ENCODE measurements around the gene SPDYE6. TPM values are rescaled to one million over a fixed set of nuclear protein-coding genes. Genes with fewer than 3 reads are reported as not detected.
"Not testable (repeated sequence)": the region's sequence is repeated elsewhere in the genome, so short reads cannot be mapped to it uniquely, and the experiment has no call there.

The SPDYE6 gene
- total RNA-seq, 4 donors from 2014 or later: not detected

DNA sequence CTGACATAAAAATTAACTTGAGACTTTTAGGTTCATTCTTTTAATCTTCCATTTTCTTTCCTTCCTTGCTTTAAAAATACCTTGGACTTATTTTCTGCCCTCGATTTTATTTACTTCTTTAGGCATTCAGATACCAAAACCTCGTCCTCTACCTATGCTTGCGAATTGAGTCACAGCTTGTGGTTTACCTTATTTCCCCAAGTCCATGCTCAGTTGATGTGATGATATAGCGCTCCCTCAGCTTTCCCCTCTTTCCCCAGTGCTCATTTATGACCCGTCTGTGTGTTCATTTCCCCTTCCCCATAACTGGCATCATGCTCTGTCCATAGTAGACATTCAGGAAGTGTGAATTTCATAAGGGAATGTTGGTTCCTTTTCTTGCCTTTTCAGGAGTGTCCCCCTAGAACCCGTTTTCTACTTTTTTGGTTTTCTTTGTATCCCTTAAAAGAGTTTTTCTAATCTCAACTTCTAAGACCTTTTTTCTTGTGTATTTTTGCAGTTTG is 20.8 kb upstream of the SPDYE6 start:
- Histone ChIP-seq H3K4me1 (no peaks in the 10 kb centered on the region), H3K4me3 (no peak overlapping the region), H3K27me3 (no peaks in the 10 kb centered on the region), H3K36me3 (peaks cover 0 to 70% of the 10 kb centered on the region in 2 donors), H3K9me3 (no peaks in the 10 kb centered on the region), H3K27ac (no peak overlapping the region)
- TF ChIP-seq POLR2A (IDR thresholded peaks at IDR 0.05): no peak
- no peak for TF ChIP-seq POLR2AphosphoS5 (IDR thresholded peaks at IDR 0.05)
- TF ChIP-seq, protein P1, sequence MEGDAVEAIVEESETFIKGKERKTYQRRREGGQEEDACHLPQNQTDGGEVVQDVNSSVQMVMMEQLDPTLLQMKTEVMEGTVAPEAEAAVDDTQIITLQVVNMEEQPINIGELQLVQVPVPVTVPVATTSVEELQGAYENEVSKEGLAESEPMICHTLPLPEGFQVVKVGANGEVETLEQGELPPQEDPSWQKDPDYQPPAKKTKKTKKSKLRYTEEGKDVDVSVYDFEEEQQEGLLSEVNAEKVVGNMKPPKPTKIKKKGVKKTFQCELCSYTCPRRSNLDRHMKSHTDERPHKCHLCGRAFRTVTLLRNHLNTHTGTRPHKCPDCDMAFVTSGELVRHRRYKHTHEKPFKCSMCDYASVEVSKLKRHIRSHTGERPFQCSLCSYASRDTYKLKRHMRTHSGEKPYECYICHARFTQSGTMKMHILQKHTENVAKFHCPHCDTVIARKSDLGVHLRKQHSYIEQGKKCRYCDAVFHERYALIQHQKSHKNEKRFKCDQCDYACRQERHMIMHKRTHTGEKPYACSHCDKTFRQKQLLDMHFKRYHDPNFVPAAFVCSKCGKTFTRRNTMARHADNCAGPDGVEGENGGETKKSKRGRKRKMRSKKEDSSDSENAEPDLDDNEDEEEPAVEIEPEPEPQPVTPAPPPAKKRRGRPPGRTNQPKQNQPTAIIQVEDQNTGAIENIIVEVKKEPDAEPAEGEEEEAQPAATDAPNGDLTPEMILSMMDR (IDR thresholded peaks at IDR 0.05): no peak
- TF ChIP-seq EP300 (IDR thresholded peaks at IDR 0.05): no peak
- ATAC-seq: no peak
- WGBS, 2 donors (ENCODE audit: low coverage in 1 of 2): 84 to 100% methylated on average over 1 to 6 of the region's 6 CpGs

GRCh38 chr7:102372796-102373195 is 16.6 kb upstream of the SPDYE6 start:
- 70 to 72% methylated on average over 2 of the region's 2 CpGs for WGBS, 2 donors (ENCODE audit: low coverage in 1 of 2)
- not testable (repeated sequence) for ATAC-seq, H3K9me3 ChIP-seq

DNA sequence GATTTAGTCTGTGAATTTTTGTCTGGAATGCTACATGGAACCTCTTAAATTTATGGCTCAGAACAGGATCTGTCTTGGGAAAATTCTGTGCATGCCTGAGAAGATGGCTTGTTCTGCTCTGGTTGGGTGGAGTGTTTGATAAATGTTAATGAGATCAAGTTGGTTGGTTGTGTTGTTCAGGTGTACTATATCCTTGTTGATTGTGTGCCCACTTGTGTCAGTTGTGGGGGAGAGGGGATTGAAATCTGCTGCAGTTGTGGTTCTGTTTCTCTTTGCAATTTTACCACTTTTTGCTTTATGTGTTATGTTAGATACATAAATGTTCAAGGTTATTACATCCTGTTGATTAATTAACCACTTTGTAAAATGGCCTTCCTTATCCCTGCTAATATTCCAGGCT is 13.8 kb upstream of the SPDYE6 start:
- H3K9me3 ChIP-seq, H3K27ac ChIP-seq, H3K4me1 ChIP-seq, H3K27me3 ChIP-seq, ATAC-seq, H3K4me3 ChIP-seq: not testable (repeated sequence)
- peaks cover 0 to 17% of the 10 kb centered on the region in 2 donors for H3K36me3 ChIP-seq

More at GRCh38 chr7:102372796-102373195, 16.6 kb upstream of the SPDYE6 start:
- not testable (repeated sequence) for H3K27ac ChIP-seq, H3K4me1 ChIP-seq, H3K4me3 ChIP-seq, H3K27me3 ChIP-seq
- H3K36me3 ChIP-seq: peaks cover 0 to 36% of the 10 kb centered on the region in 2 donors

- H3K36me3 ChIP-seq, H3K9me3 ChIP-seq, H3K27me3 ChIP-seq, ATAC-seq, H3K27ac ChIP-seq: not testable (repeated sequence)
- Histone ChIP-seq H3K4me3 (peak overlapping the region in 1 of 2 donors; percentile 79), H3K4me1 (peaks cover 0 to 15% (median 0%) of the 10 kb centered on the region in 3 donors)
- 43 to 80% methylated on average over 1 to 3 of the region's 7 CpGs for WGBS, 2 donors (ENCODE audit: low coverage in 1 of 2)
Measured at GRCh38 chr7:102365390-102365789, 9.1 kb upstream of the SPDYE6 start.

GRCh38 chr7:102364394-102364886 is 8.2 kb upstream of the SPDYE6 start:
- H3K27ac ChIP-seq: peak overlapping the region; percentile 90 to 95 (median 92)
- H3K4me3 ChIP-seq: peak overlapping the region; percentile 79 to 84
- not testable (repeated sequence) for ATAC-seq, H3K9me3 ChIP-seq, H3K36me3 ChIP-seq, H3K27me3 ChIP-seq
- WGBS, 2 donors (ENCODE audit: low coverage in 1 of 2): no CpG with 5 or more reads among the region's 20 CpGs
- H3K4me1 ChIP-seq: peaks cover 0 to 15% (median 0%) of the 10 kb centered on the region in 3 donors

- not testable (repeated sequence) for H3K27me3 ChIP-seq, H3K9me3 ChIP-seq, H3K36me3 ChIP-seq
- TF ChIP-seq POLR2AphosphoS5 (IDR thresholded peaks at IDR 0.05) (peak; percentile 90), POLR2A (IDR thresholded peaks at IDR 0.05) (peak; percentile 70 to 78)
- TF ChIP-seq, protein P1 (IDR thresholded peaks at IDR 0.05): peak in 3 of 4 experiments; percentile 42 to 45 (median 43)
- H3K4me1 ChIP-seq: peaks cover 0 to 15% (median 0%) of the 10 kb centered on the region in 3 donors
- H3K4me3 ChIP-seq: peak overlapping the region; percentile 79 to 84
- 0% methylated on average over 4 of the region's 76 CpGs; no CpG with 5 or more reads in 1 of the 2 donors for WGBS, 2 donors (ENCODE audit: low coverage in 1 of 2)
- H3K27ac ChIP-seq: peak overlapping the region; percentile 90 to 95 (median 92)
- ATAC-seq: peak; percentile 100
Measured at GRCh38 chr7:102363549-102364393, 7.5 kb upstream of the SPDYE6 start.

DNA sequence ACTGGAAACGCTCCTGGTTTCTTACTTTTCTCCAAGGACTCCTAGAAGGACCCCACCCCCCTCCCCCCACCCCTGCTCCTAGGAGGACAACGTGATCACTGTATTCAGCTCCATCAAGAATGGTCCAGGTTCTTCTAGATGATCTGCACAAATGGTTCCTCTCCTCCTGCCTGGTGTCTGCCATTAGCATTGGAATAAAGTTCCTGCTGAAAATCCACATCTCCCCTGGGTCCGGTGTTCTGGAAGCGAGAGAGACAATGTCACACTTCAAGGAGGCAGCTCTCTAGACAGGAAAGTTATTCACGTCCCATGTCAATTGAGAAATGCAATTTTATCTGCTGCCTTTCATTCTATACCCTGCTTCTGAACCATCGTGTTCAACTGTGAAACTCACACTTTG is 9.3 kb downstream of the SPDYE6 start:
- not testable (repeated sequence) for ATAC-seq, H3K27ac ChIP-seq, H3K4me3 ChIP-seq, H3K27me3 ChIP-seq, H3K36me3 ChIP-seq, H3K9me3 ChIP-seq, H3K4me1 ChIP-seq
- 80% methylated on average over 1 of the region's 6 CpGs; no CpG with 5 or more reads in 1 of the 2 donors for WGBS, 2 donors (ENCODE audit: low coverage in 1 of 2)

DNA sequence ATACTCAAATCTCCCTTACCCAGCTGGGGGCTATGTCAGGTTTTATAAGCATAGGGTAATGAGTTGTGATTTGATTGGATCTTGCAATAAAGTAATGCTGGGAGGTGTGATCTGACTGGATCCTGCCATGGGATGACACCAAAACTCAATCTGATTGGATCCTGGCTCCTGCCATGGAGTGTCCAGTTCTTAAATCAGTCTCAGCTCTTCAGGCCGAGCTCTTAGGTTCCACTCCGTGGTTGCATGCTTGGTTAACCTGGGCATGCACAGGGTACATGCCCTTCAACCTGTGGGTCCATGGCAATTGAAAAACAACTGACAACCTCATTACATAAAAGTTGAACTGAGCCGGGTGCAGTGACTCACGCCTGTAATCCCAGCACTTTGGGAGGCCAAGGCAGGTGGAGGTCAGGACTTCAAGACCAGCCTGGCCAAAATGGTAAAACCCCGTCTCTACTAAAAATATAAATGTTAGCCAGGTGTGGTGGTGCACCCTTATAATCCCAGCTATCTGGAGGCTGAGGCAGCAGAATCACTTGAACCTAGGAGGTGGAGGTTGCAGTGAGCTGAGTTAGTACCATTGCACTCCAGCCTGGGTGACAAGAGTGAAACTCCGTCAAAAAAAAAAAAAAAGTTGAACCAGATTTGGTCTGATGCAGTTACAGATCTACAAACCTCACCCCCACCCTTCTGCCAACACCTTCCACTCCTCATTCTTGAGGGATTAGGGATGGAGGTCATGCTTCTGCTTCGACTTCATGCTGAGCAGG is 15.5 kb downstream of the SPDYE6 start:
- not testable (repeated sequence) for H3K4me1 ChIP-seq, H3K36me3 ChIP-seq, ATAC-seq, H3K4me3 ChIP-seq, H3K9me3 ChIP-seq, H3K27ac ChIP-seq, H3K27me3 ChIP-seq
- WGBS, 2 donors (ENCODE audit: low coverage in 1 of 2): 86% methylated on average over 1 of the region's 7 CpGs; no CpG with 5 or more reads in 1 of the 2 donors

GRCh38 chr7:102337420-102337819 is 18.8 kb downstream of the SPDYE6 start:
- H3K4me1 ChIP-seq, ATAC-seq, H3K4me3 ChIP-seq, H3K36me3 ChIP-seq, H3K27ac ChIP-seq, H3K9me3 ChIP-seq: not testable (repeated sequence)
- peaks cover 10% of the 10 kb centered on the region for H3K27me3 ChIP-seq
- 52 to 71% methylated on average over 4 of the region's 4 CpGs for WGBS, 2 donors (ENCODE audit: low coverage in 1 of 2)

DNA sequence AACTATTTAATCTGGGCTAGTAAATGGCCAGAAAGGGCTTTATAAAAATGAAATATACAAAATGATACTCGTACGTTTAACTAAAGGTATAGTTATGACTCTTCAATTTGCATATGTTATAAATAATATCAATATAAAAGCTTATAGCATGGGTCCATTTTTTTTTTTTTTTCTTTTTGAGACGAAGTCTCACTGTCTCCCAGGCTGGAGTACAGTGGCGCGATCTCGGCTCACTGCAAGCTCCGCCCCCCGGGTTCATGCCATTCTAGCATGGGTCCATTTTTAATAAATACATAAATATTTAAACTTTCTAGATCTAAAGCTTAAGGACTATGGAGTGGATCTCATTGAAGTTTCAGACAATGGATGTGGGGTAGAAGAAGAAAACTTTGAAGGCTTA is 19.2 kb downstream of the SPDYE6 start:
- H3K4me3 ChIP-seq, H3K36me3 ChIP-seq, H3K9me3 ChIP-seq, ATAC-seq, H3K4me1 ChIP-seq, H3K27ac ChIP-seq: not testable (repeated sequence)
- peaks cover 15% of the 10 kb centered on the region for H3K27me3 ChIP-seq
- 30% methylated on average over 2 of the region's 8 CpGs; no CpG with 5 or more reads in 1 of the 2 donors for WGBS, 2 donors (ENCODE audit: low coverage in 1 of 2)
